Measurements from ENCODE around the gene EVI5.

Gene EVI5

DNA sequence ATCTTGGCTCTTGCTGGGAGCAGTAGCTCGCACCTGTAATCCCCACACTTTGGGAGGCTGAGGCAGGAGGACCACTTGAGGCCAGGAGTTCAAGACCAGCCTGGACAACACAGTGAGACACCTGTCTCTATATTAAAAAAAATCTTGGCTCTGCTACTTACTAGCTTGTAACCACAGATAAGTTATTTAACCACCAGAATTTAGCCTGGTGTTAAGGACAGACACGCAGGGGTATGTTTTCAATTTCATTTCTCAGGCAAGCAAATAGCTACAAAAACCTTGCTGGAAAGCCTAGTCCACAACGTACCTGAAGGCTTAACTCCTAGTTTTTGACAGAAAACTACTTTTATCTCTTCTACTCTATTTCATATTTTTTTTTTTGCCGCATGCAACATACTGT is 273.4 kb downstream of the EVI5 start:
- DNase-seq (ENCODE audit: low read depth), result no peak

- no peak for DNase-seq (ENCODE audit: low read depth)
These were observed 275.3 kb downstream of the EVI5 start for GRCh38 chr1:92509619-92510018.

- DNase-seq (ENCODE audit: low read depth), result no peak
These were observed 279.8 kb downstream of the EVI5 start for GRCh38 chr1:92505015-92505692.

DNA sequence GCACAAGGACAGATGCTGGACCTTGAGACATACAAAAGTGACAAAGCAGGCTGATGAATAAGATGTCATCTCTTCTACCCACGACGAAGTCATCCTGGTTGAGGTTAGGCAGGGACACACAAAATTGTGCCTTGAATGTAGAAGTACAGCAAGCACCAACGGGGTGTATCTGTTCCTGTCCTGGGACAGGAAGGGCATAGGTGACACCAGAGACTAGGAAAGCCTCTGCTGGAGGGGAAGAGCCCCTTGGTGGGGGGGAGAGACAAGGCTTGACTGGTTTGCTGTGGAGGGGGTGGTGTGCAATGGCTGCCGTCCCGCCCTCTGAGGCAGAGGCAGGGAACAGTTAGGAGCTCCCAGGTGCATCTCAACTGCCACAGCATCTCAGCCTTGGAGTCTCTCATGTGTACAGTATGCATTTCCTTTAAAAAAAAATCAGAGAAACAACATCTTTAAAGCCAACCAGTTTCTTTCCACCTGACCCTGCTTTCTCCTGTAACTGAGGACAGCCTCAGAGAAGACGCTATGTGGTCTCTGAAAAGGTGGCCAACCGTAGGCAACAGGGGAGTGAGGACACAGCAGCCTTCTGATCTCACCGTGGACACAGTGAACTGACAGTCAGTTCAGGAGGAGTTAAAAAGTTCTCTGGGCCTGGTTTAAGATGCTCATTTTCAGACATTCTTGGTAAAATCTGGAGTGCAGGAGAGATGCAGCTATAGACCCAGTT is 280.5 kb downstream of the EVI5 start:
- DNase-seq (ENCODE audit: low read depth), result no peak

- DNase-seq (ENCODE audit: low read depth), result no peak
These were observed 281.0 kb downstream of the EVI5 start for GRCh38 chr1:92503926-92504285.

DNA sequence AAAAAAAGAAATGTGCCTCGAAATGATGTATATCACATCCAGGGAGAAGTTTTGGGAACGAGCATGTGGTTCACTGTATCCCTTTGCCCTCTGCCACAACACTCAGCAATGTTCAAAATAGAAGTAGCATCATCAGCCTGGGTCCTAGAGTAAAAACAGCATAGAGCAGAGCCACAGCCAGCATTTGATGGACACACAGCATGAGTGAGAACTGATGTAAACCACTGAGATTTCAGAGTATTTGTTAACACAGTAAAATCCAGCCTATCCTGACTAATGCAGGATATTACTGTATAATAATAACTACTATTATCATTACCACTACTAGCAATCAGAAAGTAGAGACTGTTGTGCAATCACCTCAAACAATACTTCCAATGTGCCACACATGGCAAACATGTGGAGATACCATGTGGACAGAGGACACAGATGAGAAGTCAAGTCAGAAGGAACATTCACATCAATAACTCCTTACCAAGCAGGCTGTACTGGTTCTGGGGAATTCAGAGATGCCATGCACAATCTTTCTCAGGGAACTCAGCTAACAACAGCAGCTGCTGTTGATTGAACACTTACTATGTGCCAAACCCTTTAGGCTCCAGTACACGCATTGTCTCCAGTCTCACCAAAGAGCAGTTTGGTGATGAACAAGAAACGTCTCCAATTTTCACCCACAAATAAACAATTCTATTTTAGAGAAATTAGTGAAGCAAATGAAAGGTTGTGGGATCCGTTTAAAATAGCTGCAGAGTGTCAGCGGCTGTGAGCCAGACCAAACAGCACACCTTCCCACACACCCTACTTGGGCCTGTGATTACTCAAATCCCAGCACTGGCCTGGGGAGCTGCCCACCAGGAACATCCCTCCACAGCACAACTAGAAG is 281.6 kb downstream of the EVI5 start:
- DNase-seq (ENCODE audit: low read depth), result no peak

DNA sequence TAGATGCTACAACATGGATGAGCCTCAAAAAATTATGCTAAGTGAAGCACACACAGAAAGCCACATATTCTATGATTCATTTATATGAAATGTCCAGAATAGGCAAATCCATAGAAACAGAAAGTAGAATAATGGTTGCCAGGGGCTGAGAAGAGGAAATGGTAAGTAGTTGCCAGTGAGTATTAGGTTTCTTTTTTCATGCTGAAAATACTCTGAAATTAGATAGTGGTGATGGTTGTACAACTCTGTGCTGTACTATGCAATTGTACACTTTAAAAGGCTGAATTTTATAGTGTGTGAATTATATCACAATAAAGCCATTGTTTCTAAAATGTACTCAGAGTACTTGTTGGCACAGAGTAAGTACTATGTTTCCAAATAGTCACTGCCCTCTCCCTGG is 282.7 kb downstream of the EVI5 start:
- no peak for DNase-seq (ENCODE audit: low read depth)

DNA sequence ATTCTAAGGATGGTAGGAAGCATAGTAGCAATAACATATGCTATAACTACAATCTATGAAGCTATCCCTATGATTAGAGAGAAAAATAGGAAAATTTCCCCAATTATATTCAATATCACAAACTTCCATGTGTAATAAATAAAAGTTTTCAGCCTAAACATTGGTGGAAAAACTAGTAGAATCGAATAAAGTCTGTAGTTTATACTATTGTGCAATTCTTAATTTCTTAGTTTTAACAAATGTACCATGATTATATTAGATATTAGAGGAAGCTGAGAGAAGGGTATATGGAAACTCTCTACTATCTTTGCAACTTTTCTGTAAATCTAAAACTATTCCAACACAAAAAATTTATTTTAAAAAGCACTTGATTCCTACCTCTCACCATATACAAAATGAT is 284.4 kb downstream of the EVI5 start:
- DNase-seq (ENCODE audit: low read depth), result no peak

DNA sequence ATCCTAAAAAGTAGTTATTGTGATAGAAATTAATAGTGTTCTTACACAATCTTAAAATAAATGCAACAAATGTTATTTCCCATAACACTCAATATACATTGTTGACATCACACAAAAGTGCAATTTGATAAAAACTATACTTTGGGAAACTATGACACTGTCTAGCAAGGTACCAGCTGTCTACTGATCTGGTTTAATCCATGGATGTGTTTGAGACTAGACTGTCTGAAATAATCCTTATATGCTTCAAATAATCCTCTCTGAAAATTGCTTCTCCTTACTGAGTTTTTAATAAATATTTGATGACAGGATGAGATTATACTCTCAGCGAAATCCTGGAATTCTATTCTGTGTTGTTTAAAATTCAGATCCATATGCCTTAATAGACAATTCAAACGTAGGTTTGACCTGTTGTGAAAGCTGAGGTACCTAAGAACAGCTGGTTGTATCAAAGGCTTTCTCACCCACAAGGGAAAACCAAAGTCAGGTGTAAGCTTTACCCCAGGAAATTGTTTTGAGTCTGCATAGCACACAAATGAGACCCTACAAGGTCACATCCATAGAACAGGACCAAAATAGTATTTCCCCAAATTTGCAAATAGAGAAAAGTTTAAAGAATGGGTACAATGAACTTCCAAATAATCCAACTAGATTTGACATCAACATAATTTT is 289.4 kb downstream of the EVI5 start:
- no peak for DNase-seq (ENCODE audit: low read depth)

GRCh38 chr1:92494485-92495141 is 290.3 kb downstream of the EVI5 start:
- no peak for DNase-seq (ENCODE audit: low read depth)

- DNase-seq (ENCODE audit: low read depth), result no peak
These were observed 291.8 kb downstream of the EVI5 start for GRCh38 chr1:92493139-92493538.

DNA sequence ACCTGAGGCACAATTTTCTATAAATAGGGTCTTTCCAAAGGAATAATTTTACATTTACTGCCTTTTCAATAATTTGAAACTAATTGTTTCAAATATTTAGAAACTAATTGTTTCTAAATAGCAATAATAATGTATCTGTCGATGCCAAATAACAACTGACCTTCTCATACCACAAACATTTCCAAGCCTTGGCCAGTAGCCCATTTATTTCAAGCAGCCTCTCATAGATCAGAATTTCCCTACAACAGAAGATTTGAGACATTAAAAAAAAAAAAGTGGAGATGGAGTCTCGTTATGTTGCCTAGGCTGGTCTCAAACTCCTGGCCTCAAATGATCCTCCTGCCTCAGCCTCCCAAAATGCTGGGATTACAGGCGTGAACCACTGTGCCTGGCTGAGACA is 296.1 kb downstream of the EVI5 start:
- no peak for DNase-seq (ENCODE audit: low read depth)

- no peak for DNase-seq (ENCODE audit: low read depth)
These were observed 296.5 kb downstream of the EVI5 start for GRCh38 chr1:92488416-92488815.

DNA sequence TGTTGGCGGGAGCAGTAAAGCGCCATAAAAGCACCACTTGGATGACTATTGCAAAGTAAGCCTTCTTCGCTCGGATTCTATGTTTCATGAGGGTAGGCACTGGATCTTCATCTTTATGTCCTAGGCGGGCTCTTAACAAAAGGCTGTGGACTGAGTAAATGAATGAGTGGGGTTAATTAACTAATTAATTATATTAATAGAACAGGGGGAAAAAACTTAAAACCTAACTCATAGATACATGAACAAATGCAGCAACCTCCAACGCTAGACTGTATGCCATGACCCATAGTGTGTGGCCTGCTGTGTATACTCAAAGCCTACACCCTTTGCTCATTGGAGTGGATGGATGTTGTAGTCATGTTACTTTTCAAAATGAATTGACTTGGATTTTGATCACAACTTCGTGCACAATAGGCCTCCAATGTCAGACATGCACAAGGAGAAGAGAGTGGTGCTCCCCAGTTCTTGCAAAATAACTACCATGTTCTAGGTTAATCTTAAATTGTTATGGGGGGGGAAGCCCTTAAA is 297.8 kb downstream of the EVI5 start:
- DNase-seq (ENCODE audit: low read depth), result no peak

DNA sequence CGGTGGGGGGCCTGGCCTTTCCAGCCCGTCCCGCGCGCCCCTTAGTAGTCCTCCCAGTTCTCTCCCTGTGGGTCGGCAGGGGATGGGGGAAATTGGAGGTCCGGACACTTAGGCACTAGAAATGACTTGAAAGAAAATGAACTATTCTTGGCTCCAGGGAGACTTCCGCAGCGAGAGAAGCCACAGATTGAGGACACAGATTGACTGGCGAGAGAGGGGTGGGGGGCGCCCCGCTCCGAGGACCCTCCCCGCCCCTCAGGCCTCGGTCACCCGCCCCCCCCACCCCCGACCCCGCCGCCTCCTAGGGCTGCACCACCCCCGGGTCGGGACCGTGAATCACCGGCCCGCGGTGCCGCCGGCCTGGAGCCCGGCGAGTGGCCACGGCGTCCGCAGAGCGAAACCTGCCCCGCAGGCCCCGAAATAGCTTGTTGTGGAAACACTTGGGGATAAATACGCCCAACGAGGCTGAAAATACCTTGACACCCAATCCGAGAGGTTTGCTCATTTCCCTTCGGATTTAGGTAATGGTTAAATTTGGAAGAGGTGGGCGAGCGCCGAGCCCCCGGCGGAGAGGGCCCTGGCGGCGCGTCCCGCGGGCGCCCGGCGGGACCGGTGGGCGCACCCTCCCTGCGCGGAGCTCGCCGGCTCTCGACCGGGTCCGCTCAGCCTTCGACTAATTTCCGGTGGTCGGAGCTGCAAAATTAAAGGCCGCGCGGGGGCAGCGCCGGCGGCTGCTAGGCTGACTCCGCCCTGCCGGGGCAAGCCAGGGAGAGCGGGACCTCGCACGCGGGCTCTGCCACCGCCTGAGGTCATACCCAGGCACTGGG is 298.4 kb downstream of the EVI5 start, which contains the start of gene GFI1:
Gene GFI1 (minus strand): TSS at position 675 of the 827 bp plus-strand sequence. CDS start 3,438 bp downstream, outside the sequence.
- DNase-seq (ENCODE audit: low read depth), result peak; percentile 47

GRCh38 chr1:92485381-92486250 is 299.3 kb downstream of the EVI5 start:
- DNase-seq (ENCODE audit: low read depth), result peak; percentile 89

DNA sequence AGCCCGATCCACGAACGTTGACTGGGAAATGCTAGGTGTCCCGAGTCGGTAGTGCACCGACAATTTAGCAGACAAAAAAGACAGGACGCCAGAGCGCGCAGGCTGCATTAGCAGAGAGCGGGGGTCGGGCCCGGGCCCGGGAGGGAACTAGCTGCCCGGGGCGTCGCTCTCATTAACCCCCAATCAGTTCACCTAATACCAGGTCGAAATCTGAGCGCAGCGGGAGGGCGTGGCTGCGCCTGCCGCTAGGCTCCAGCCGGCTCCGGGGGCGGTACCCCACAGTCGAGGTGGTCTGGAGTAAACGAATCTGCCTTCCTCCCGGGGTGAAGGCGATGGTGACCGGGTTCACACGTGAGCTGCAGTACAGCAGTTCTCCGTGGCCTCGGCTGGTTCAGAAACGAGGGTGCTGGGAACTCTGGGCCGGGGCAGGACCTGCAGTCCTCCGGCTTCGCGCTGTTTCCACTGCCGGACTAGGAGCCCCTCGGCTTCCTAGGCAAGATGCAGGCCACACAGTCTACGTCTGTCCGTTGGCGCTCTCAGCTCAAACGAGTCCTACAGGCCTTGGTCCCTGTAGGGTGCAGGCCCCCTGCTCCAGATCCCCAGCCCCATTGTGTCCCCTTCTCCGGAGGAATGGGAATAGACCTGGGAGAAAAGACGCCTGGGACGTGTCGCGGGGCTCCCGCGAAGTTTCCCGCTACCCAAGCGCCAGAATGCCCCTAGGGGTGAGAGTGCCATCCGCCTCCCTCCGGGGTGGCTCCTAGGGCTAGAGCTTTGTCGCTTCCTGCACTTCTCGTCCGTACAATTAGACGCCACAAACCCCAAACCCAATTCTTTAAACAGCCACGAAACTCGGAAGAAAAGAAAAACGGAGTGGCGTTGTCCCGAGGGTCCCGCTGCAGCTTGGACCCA is 300.2 kb downstream of the EVI5 start:
- DNase-seq (ENCODE audit: low read depth), result peak; percentile 71

All from stimulated activated CD4-positive, alpha-beta T cell treated with anti-CD3 and anti-CD28 coated beads, Interleukin-2, amount 100 ng/mL, for 4 hours (primary cell).